ENCODE data around the gene STOM.

Gene STOM

GRCh38 chr9:121321016-121321503 lies 49.0 kb downstream of the STOM start:
- DNase-seq (ENCODE audit: low read depth in 2 of 2): no peak

- no peak for DNase-seq (ENCODE audit: low read depth in 2 of 2)
Measured at GRCh38 chr9:121319383-121319780, 50.7 kb downstream of the STOM start.

- DNase-seq (ENCODE audit: low read depth in 2 of 2): no peak
Measured at GRCh38 chr9:121318631-121319382, 51.2 kb downstream of the STOM start.

- no peak for DNase-seq (ENCODE audit: low read depth in 2 of 2)
Measured at GRCh38 chr9:121317737-121318630, 52.1 kb downstream of the STOM start.

GRCh38 chr9:121316852-121317373 lies 53.1 kb downstream of the STOM start:
- no peak for DNase-seq (ENCODE audit: low read depth in 2 of 2)

- DNase-seq (ENCODE audit: low read depth in 2 of 2): no peak
Measured at GRCh38 chr9:121316378-121316777, 53.7 kb downstream of the STOM start.

GRCh38 chr9:121313458-121314152 lies 56.4 kb downstream of the STOM start:
- DNase-seq (ENCODE audit: low read depth in 2 of 2): no peak

GRCh38 chr9:121312169-121312568 lies 57.9 kb downstream of the STOM start:
- DNase-seq (ENCODE audit: low read depth in 2 of 2): no peak

GRCh38 chr9:121310571-121310970 lies 59.5 kb downstream of the STOM start:
- no peak for DNase-seq (ENCODE audit: low read depth in 2 of 2)

- DNase-seq (ENCODE audit: low read depth in 2 of 2): no peak
Measured at GRCh38 chr9:121309833-121310425, 60.1 kb downstream of the STOM start.

- DNase-seq (ENCODE audit: low read depth in 2 of 2): no peak
Measured at GRCh38 chr9:121309171-121309570, 60.9 kb downstream of the STOM start.

- no peak for DNase-seq (ENCODE audit: low read depth in 2 of 2)
Measured at GRCh38 chr9:121308765-121309164, 61.3 kb downstream of the STOM start.

GRCh38 chr9:121307976-121308375 lies 62.1 kb downstream of the STOM start:
- DNase-seq (ENCODE audit: low read depth in 2 of 2): no peak

GRCh38 chr9:121305269-121305994 lies 64.6 kb downstream of the STOM start:
- no peak for DNase-seq (ENCODE audit: low read depth in 2 of 2)

GRCh38 chr9:121304707-121305106 lies 65.3 kb downstream of the STOM start:
- DNase-seq (ENCODE audit: low read depth in 2 of 2): no peak

GRCh38 chr9:121303456-121304451 lies 66.3 kb downstream of the STOM start:
- no peak for DNase-seq (ENCODE audit: low read depth in 2 of 2)

- DNase-seq (ENCODE audit: low read depth in 2 of 2): no peak
Measured at GRCh38 chr9:121302786-121303185, 67.3 kb downstream of the STOM start.

GRCh38 chr9:121302341-121302740 lies 67.7 kb downstream of the STOM start:
- DNase-seq (ENCODE audit: low read depth in 2 of 2): no peak

GRCh38 chr9:121301881-121302286 lies 68.2 kb downstream of the STOM start:
- no peak for DNase-seq (ENCODE audit: low read depth in 2 of 2)
